GM21390 (cell line): Measurements from ENCODE around the gene FGD3.
"Not testable (repeated sequence)": the region's sequence is repeated elsewhere in the genome, so short reads cannot be mapped to it uniquely, and the experiment has no call there.

Experiments
- ATAC-seq: cut with Tn5 transposase; IDR thresholded peaks from one replicate; pipeline ENCODE4 v1.9.1; 2021; ENCODE audit not compliant: unreplicated experiment

Gene FGD3

GRCh38 chr9:92947268-92948037 lies at the start of gene FGD3:
TSS of gene FGD3 (plus strand) at chr9:92947523. CDS start at chr9:92976257, 28,734 bp downstream.
- no peak for ATAC-seq

- not testable (repeated sequence) for ATAC-seq
Measured at GRCh38 chr9:92905137-92905536, 42.2 kb upstream of the FGD3 start.

GRCh38 chr9:92911511-92912475 lies 35.5 kb upstream of the FGD3 start:
- no peak for ATAC-seq

GRCh38 chr9:92917176-92917800 lies 30.0 kb upstream of the FGD3 start:
- no peak for ATAC-seq

- ATAC-seq, result no peak
Measured at GRCh38 chr9:92920437-92920836, 26.9 kb upstream of the FGD3 start.

GRCh38 chr9:92931606-92932005 lies 15.7 kb upstream of the FGD3 start:
- no peak for ATAC-seq

- no peak for ATAC-seq
Measured at GRCh38 chr9:92934321-92934720, 13.0 kb upstream of the FGD3 start.

GRCh38 chr9:92938025-92938424 lies 9.3 kb upstream of the FGD3 start:
- no peak for ATAC-seq

GRCh38 chr9:92941861-92942260 lies 5.5 kb upstream of the FGD3 start:
- no peak for ATAC-seq

GRCh38 chr9:92942688-92943616 lies 4.4 kb upstream of the FGD3 start:
- no peak for ATAC-seq

- ATAC-seq, result no peak
Measured at GRCh38 chr9:92944921-92945320, 2.4 kb upstream of the FGD3 start.

GRCh38 chr9:92945796-92946195 lies 1.5 kb upstream of the FGD3 start:
- no peak for ATAC-seq

GRCh38 chr9:92948038-92948534 lies 763 bp downstream of the FGD3 start:
- ATAC-seq, result no peak

GRCh38 chr9:92948632-92949031 lies 1.3 kb downstream of the FGD3 start:
- ATAC-seq, result no peak

GRCh38 chr9:92949266-92949982 lies 2.1 kb downstream of the FGD3 start:
- no peak for ATAC-seq

GRCh38 chr9:92950359-92950955 lies 3.1 kb downstream of the FGD3 start:
- ATAC-seq, result no peak

- no peak for ATAC-seq
Measured at GRCh38 chr9:92952906-92953610, 5.7 kb downstream of the FGD3 start.

GRCh38 chr9:92954049-92954861 lies 6.9 kb downstream of the FGD3 start:
- ATAC-seq, result peak; percentile 63
